Esophagus squamous epithelium (tissue), 4 donors: ENCODE results near the gene PMFBP1.

Experiments used
- CTCF ChIP-seq, 6 experiments: fragments of 450-650 bp in 4 of 6; fragments of 200-600 bp in 2 of 6; sonication (generic) in 2 of 6; IDR thresholded peaks; one replicate each; pipeline ENCODE4 v1.5.1; 2016 to 2019; ENCODE audit warnings: antibody characterized with exemption in 6 of 6, mild to moderate bottlenecking in 4 of 6, moderate library complexity in 4 of 6
- POLR2A ChIP-seq, 4 donors: fragments of 450-650 bp; IDR thresholded peaks; one replicate each; pipeline ENCODE4 v1.6.1; 2017; ENCODE audit warnings: antibody characterized with exemption in 4 of 4, mild to moderate bottlenecking in 4 of 4, moderate library complexity in 3 of 4

DNA sequence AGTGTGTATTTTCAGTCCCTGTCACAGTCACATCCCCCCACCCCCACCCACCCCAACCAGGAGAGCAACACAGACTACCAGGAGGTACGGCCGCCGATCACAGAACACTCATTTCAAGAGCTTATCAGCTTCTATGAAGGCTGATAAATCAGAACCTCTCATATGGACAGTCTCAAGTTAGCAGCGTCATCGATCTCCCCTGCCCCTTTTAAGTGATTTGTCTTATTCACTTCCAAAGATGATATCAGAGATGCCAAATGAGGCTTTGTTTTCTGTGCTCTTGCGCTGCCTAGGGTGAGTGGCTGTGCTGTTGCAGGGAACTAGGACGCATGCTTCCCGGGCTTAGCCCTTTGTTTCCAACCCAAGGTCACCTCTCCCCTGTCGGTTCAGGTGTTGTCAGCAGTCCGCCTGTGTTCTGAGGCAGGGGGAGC is 26.8 kb upstream of the PMFBP1 start:
- no peak for TF ChIP-seq CTCF (IDR thresholded peaks at IDR 0.05)
- TF ChIP-seq POLR2A (IDR thresholded peaks at IDR 0.05) = no peak
